HG03571 (cell line): Measurements from ENCODE around the gene AMPD1.

ENCODE experiments used
- ATAC-seq: cut with Tn5 transposase; IDR thresholded peaks from one replicate; pipeline ENCODE4 v1.9.1; 2021; ENCODE audit not compliant: unreplicated experiment

AMPD1 gene

GRCh38 chr1:114641377-114641776 lies 54.0 kb downstream of the AMPD1 start:
- ATAC-seq: no peak

GRCh38 chr1:114638910-114639309 lies 56.4 kb downstream of the AMPD1 start:
- no peak for ATAC-seq

- no peak for ATAC-seq
Measured at GRCh38 chr1:114632427-114632826, 62.9 kb downstream of the AMPD1 start.

GRCh38 chr1:114627107-114627506 lies 68.2 kb downstream of the AMPD1 start:
- ATAC-seq: no peak

GRCh38 chr1:114623364-114623763 lies 72.0 kb downstream of the AMPD1 start:
- no peak for ATAC-seq
